Rectal smooth muscle tissue (tissue), 1 donor: ENCODE measurements around the gene PHF21B.

ENCODE experiments used
- H3K27ac ChIP-seq: one replicate; pipeline ENCODE4 v1.7.0; 2013; ENCODE audit warnings: low read depth, low read length, inconsistent platforms
- H3K27me3 ChIP-seq: one replicate; pipeline ENCODE4 v1.7.0; 2013; ENCODE audit warnings: low read length; ENCODE audit not compliant: control insufficient read depth, insufficient read depth
- H3K36me3 ChIP-seq: one replicate; pipeline ENCODE4 v1.7.0; 2013; ENCODE audit warnings: low read length; ENCODE audit not compliant: control insufficient read depth, insufficient read depth
- H3K4me1 ChIP-seq: one replicate; pipeline ENCODE4 v1.7.0; 2013; ENCODE audit warnings: low read length; ENCODE audit not compliant: control insufficient read depth, insufficient read depth
- H3K4me3 ChIP-seq: one replicate; pipeline ENCODE4 v1.7.0; 2013; ENCODE audit warnings: low read length
- H3K9ac ChIP-seq: one replicate; pipeline ENCODE4 v1.7.0; 2013; ENCODE audit warnings: low read length

Gene PHF21B

GRCh38 chr22:44894782-44895181 is 115.0 kb downstream of the PHF21B start:
- Histone ChIP-seq H3K36me3 (no peaks in the 10 kb centered on the region), H3K27ac (no peak overlapping the region), H3K9ac (no peak overlapping the region)

GRCh38 chr22:44894321-44894720 is 115.5 kb downstream of the PHF21B start:
- Histone ChIP-seq H3K27me3 (no peaks in the 10 kb centered on the region), H3K4me1 (no peaks in the 10 kb centered on the region)

More at GRCh38 chr22:44894782-44895181, 115.0 kb downstream of the PHF21B start:
- no peak overlapping the region for H3K4me3 ChIP-seq
- no peaks in the 10 kb centered on the region for H3K4me1 ChIP-seq
- no peaks in the 10 kb centered on the region for H3K27me3 ChIP-seq

DNA sequence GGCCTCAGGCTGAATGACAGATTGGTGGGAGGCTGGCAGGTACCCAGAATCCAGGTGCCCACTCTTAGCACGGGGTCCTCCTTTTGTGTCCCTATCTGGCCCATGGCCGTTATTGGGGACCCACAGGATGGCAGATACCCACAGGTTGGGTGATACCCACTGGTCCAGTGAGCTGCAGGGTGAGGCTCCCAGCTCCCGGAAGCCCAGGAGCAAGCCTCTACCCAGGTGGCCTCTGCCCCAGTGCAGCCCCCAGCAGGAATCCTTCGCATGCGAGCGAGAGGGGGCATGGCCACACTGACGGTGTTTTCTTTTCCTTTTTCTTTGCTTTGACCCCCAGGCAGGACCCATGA is 116.1 kb downstream of the PHF21B start:
- H3K36me3 ChIP-seq, result no peaks in the 10 kb centered on the region
- H3K4me3 ChIP-seq, result no peak overlapping the region
- H3K27me3 ChIP-seq, result no peaks in the 10 kb centered on the region
- no peak overlapping the region for H3K9ac ChIP-seq
- H3K4me1 ChIP-seq, result no peaks in the 10 kb centered on the region
- H3K27ac ChIP-seq, result no peak overlapping the region

More at GRCh38 chr22:44894321-44894720, 115.5 kb downstream of the PHF21B start:
- Histone ChIP-seq H3K36me3 (no peaks in the 10 kb centered on the region), H3K9ac (no peak overlapping the region), H3K4me3 (no peak overlapping the region), H3K27ac (no peak overlapping the region)

GRCh38 chr22:44892803-44893730 is 116.7 kb downstream of the PHF21B start:
- H3K27me3 ChIP-seq, result no peaks in the 10 kb centered on the region
- H3K27ac ChIP-seq, result no peak overlapping the region
- H3K4me1 ChIP-seq, result no peaks in the 10 kb centered on the region
- no peaks in the 10 kb centered on the region for H3K36me3 ChIP-seq
- no peak overlapping the region for H3K9ac ChIP-seq
- H3K4me3 ChIP-seq, result no peak overlapping the region

GRCh38 chr22:44892243-44892642 is 117.6 kb downstream of the PHF21B start:
- Histone ChIP-seq H3K27ac (no peak overlapping the region), H3K27me3 (no peaks in the 10 kb centered on the region), H3K4me3 (no peak overlapping the region), H3K4me1 (no peaks in the 10 kb centered on the region), H3K9ac (no peak overlapping the region), H3K36me3 (no peaks in the 10 kb centered on the region)

DNA sequence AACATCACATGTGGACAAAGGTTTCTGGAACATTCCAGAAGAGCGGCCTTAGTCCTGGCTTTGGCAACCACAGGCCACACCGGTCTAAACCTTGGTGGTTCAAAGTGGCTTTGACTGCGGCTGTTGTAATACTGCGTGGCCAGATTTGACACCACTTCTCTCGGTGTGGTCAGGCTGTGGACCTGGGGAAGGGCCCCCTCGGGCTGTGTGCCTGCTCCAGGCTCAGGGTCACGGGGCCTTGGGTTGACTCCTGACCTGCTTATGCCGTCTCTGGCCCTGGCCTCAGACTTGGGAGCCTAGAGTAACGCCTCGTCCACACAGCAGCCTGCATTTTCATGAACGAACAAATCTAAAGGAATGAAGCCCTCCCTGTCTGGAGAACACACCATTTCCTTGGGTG is 118.0 kb downstream of the PHF21B start:
- no peaks in the 10 kb centered on the region for H3K27me3 ChIP-seq

GRCh38 chr22:44891293-44891747 is 118.5 kb downstream of the PHF21B start:
- no peak overlapping the region for H3K9ac ChIP-seq
- H3K4me1 ChIP-seq, result no peaks in the 10 kb centered on the region
- no peaks in the 10 kb centered on the region for H3K36me3 ChIP-seq
- H3K27ac ChIP-seq, result no peak overlapping the region
- no peak overlapping the region for H3K4me3 ChIP-seq
- H3K27me3 ChIP-seq, result no peaks in the 10 kb centered on the region

More for the DNA sequence above, 118.0 kb downstream of the PHF21B start:
- Histone ChIP-seq H3K4me1 (no peaks in the 10 kb centered on the region), H3K27ac (no peak overlapping the region), H3K9ac (no peak overlapping the region), H3K36me3 (no peaks in the 10 kb centered on the region), H3K4me3 (no peak overlapping the region)

- no peak overlapping the region for H3K27ac ChIP-seq
Measured at GRCh38 chr22:44890416-44891292, 119.2 kb downstream of the PHF21B start.

DNA sequence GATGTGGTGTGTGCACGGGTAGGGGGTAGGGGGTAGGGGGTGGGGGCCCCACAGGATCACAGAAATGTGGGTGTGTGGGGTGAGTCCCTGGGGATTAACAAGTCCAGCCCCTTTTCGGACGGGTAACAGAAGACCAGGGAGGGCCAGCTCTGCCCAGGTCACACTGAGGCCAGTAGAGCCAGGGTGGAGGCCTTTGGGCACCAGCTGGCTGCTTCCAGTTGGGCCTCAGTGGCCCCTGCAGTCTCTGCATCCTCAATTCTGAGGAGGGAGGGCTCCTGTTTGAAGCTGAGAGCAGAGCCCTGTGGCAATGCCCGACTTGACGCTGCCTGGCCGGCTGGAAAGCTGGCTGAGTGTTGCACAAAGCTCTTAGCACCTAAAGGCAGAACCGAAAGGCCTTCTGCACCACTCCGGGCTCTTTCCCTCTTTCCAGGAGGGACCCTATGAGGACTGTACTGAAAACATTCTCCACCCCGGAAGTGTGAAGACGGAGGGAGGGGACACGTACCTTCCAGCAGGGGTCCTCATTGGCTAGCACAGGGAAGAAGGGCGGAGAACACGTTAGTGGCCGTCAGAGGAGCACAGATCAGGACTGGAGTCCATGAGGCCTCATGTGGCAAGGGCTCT is 120.4 kb downstream of the PHF21B start:
- Histone ChIP-seq H3K27me3 (no peaks in the 10 kb centered on the region), H3K4me3 (no peak overlapping the region), H3K36me3 (no peaks in the 10 kb centered on the region), H3K27ac (no peak overlapping the region), H3K9ac (no peak overlapping the region), H3K4me1 (no peaks in the 10 kb centered on the region)

More at GRCh38 chr22:44890416-44891292, 119.2 kb downstream of the PHF21B start:
- Histone ChIP-seq H3K4me3 (no peak overlapping the region), H3K9ac (no peak overlapping the region), H3K36me3 (no peaks in the 10 kb centered on the region), H3K4me1 (no peaks in the 10 kb centered on the region), H3K27me3 (no peaks in the 10 kb centered on the region)

DNA sequence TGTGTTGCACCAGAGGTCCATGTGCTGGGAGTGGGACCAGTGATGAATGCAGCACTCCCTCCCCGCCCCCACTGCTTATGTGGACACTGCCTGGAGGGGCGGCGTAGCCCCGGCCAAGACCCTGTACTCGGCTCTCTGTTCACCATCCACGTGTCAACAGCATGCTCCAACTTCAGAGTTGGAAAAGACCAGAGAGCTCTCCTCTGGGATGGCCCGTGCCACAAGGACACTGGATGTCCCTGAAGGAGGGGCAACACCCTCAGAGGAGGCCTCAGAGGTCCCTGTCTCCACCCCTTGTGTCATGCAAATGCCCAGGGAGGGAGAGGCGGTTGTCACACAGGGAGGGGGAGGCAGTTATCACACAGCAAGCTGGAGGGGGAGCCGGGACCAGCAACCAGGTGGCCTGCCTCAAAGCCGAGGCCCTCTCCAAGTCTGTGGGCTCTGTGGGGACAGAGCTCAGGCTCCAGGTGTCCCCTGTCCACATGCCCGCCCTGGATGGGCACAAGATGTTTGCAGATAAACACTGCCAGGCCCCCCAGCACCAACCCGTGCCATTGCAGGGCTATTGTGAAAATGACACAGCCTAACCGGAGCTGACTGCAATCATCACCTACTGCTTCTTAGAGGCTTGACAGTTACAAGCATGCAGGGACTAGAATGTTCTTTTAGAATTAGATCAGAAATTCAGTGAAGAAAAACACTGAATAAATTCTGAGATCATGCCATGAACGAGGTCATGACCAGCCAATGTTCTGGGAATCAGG is 121.1 kb downstream of the PHF21B start:
- no peaks in the 10 kb centered on the region for H3K27me3 ChIP-seq
- H3K4me1 ChIP-seq, result no peaks in the 10 kb centered on the region
- no peaks in the 10 kb centered on the region for H3K36me3 ChIP-seq
- no peak overlapping the region for H3K4me3 ChIP-seq
- no peak overlapping the region for H3K9ac ChIP-seq
- no peak overlapping the region for H3K27ac ChIP-seq

DNA sequence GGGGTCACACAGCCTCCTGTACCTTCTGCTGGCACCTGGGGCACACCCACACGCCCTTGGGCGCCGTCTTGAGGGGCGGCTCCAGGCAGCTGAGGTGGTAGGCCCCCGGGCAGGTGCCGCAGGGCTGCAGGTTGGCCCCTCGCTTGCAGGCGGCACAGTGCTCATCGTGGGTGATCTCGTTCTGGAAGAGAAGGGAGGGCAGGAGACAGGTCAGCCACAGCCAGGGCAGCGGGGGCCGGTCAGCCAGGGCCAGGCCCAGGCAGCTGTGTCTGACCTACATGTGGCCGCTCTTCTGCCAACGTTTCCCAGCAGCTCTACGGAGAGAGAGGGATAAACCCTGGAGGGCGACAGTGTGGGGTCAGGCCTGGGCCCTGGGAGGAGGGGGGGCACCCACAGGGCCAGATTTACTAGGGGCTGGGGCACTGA is 121.9 kb downstream of the PHF21B start:
- Histone ChIP-seq H3K27ac (no peak overlapping the region), H3K9ac (no peak overlapping the region), H3K36me3 (no peaks in the 10 kb centered on the region), H3K4me3 (no peak overlapping the region), H3K27me3 (no peaks in the 10 kb centered on the region), H3K4me1 (no peaks in the 10 kb centered on the region)
